OCI-LY1 (cell line): ENCODE results near the gene SLC24A3.

Source experiments
- EZH2 ChIP-seq: fragments of 200-600 bp; sonication (generic), shearing (Covaris generic); IDR thresholded peaks from 2 replicates; pipeline ENCODE4 v1.8.0; 2017; ENCODE audit warnings: borderline replicate concordance, mixed run types, mild to moderate bottlenecking, antibody characterized with exemption, low read length, moderate library complexity, mixed read lengths
- TF ChIP-seq, protein P1 (sequence below): fragments of 200-600 bp; sonication (generic), shearing (Covaris generic); IDR thresholded peaks from 2 replicates; pipeline ENCODE4 v1.5.1; 2017; ENCODE audit warnings: mild to moderate bottlenecking, antibody characterized with exemption, low read length, moderate library complexity, mixed read lengths

DNA sequence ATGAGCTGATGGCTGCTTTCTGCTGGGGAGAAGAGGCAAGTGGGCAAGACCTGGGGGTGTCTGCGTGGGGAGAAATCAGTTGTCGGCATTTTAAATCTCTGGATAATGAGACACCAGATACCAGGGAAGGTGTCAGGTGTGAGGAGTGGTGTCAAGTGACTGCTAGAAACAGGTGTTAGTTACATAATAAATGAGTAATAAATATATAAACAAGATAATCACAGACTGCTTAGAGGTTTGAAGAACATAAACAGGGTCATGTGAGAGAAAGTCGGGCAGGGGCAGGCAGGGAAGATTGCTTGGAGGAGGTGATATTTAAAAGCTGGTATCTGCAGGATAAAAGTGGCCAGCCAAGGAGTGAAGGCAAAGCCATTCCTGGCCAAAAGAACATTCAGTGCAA is 458.4 kb downstream of the SLC24A3 start:
- TF ChIP-seq, protein P1, sequence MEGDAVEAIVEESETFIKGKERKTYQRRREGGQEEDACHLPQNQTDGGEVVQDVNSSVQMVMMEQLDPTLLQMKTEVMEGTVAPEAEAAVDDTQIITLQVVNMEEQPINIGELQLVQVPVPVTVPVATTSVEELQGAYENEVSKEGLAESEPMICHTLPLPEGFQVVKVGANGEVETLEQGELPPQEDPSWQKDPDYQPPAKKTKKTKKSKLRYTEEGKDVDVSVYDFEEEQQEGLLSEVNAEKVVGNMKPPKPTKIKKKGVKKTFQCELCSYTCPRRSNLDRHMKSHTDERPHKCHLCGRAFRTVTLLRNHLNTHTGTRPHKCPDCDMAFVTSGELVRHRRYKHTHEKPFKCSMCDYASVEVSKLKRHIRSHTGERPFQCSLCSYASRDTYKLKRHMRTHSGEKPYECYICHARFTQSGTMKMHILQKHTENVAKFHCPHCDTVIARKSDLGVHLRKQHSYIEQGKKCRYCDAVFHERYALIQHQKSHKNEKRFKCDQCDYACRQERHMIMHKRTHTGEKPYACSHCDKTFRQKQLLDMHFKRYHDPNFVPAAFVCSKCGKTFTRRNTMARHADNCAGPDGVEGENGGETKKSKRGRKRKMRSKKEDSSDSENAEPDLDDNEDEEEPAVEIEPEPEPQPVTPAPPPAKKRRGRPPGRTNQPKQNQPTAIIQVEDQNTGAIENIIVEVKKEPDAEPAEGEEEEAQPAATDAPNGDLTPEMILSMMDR = no peak
- TF ChIP-seq EZH2 = no peak
